Amygdala (tissue), 56 donors: ENCODE results near the gene WWOX.

ENCODE experiments used
- DNase-seq, 56 donors: peaks; one replicate each; lab custom pipeline; 2025; lab: John Stamatoyannopoulos, UW

The WWOX gene

DNA sequence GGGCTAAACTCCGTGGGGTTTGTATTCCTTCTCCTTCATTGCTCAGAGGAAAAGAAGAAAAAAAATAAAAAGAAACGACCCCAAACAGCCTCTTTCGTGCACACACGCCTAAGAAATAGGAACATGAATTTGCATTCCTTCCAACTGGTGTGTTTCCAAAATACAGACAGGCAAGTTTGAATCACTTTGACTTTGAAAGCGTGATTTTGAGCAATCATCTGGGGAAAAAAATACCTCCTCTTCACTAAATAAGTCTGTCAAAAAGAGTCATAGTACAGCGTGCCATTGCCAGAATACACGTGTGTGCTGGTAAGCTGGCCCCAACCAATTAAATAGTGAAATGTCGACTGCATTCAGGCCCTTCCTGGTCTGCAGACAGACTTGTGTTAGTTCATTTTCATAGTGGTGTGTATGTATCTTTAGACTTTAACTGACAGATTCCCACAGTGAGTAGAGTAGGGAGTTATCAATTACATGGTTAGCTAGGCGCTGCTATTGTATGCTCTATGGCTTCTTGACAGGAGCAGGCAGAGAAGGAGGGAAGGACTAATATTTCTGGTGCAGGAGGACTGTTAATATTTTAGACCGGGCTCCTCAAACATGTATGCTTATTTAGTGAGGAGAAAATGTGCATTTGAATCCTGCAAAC is 882.8 kb downstream of the WWOX start:
- no peak for DNase-seq

DNA sequence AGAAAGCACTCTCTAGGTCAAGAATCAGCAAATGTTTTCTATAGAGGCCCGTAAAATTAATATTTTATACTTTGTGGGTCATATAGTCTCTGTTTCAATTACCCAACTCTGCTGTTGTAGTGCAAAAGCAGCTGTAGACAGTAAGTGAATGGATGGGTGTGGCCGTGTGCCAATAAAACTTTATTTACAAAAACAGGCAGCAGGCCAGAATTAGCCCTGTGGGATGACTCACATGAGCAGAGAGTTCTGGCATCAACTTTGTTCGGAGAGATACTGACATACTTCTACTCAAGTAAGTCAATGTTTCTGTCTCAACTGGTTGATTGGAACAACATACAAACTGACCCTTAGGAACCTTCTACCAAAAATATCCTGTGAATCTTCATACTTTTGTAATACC is 884.9 kb downstream of the WWOX start:
- DNase-seq: peak in 1 of 56 donors; percentile 7

DNA sequence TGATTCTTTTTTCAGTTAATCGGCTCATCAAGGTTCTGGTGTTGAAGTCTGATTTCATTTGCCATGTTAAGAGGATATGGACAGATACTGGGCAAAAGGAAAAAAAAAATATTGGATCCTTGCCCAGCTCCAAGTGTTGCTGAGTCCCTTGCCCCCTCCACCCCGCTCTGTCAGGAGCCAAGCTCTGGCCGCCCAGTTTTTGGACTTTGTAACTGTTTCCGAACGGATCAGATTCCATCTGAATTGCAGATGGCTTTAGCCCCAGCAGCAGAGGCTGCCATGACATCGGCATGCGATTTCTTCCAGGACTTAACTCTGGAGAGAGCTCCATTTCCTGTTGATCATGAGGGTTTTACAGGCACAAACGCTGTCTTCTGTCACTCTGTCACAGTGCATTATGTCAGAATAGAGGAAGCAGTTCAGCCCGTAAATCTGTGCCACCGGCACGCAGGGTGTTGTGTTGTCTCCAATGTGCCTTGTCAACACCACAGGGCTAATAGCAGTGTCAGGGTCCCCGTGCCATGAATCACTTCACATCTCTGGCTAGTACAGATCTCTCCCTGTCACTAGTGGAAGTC is 885.5 kb downstream of the WWOX start:
- DNase-seq: peak in 7 of 56 donors; percentile 4 to 49 (median 13)

DNA sequence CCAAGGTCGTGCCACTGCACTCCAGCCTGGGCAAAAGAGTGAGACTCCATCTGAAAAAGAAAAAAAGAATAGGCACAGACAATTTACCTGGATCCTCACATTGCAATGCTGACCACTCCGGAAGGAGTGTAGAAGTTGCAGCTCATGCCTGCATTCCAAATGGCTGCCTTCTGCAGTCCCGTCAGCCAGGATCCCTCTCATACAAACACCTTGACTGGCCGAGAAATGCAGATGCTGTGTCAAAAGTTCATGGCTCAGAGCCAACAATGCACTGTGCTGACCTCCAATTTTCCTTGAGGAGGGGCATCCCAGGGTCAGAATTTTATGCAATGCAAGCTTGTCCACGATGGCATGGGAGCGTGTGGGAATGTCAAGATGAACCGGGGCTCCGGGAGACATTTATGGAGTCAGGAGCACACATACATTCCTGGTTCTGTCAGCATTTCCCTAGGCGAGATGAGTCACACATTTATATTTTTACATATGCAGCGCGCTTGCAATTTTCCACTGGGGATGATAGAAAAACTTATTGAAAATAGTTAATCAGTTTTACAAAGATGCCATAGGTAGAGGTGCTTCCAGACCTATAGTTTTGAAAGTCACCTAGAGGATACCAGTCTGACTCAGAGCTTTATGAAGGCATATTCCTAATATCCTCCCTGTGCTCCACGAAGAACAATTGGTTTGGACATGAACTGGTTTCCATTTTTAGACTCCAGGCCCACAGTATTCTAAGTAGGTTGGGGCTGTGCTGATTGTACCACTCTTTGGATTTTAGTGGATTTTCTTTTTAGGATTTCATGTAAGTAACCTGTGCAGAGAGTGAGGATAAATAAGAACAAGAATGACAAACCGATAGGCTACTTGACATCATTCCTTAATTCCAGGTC is 886.5 kb downstream of the WWOX start:
- DNase-seq: no peak

DNA sequence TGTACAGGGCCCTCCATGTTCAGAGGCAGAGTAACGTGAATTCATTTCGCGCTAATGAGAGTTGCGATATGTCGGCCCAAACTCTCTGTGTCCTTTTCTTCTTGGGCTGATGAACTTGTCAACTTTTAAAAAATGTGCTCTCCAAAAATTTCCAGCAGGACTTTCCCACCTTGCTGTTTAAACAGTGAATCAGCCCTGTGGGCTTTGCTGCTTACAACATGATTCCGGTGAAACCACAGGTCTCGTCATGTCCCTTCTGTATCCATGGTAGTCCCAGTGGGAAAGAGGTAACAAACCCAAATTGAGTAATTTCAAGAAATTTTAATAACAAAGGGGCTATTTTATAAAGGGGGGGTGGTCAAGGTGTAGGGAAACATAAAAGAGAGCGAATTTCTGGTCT is 888.2 kb downstream of the WWOX start:
- no peak for DNase-seq

DNA sequence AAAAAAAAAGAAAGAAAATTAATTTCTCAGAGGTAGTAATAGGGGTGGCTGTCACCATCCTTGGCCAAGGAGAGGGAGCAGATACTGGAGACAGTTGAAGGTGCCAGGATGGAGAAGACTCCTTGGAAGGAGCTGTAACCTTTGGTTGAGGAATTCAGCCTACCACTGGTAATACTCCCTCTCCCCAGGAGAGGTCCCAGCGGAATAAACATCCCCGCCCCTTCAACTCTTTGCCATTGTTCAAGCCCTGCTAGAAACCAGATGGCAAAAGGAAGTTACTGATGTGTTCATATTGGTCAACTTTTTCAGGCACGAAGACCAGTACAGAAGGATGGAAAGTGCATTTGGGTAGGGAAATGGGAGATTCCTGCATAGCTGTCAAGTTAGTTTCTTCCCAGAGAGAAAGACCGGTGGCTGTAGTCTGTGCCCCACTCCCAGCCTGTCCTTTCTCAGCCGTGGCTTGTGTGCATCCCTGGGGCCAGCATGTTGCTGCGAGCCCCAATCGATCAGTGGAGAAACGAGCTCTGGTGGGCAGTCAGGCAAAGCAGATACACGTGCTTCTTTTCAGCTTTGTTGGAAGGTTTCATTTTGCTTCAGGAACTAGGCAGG is 889.0 kb downstream of the WWOX start:
- no peak for DNase-seq

DNA sequence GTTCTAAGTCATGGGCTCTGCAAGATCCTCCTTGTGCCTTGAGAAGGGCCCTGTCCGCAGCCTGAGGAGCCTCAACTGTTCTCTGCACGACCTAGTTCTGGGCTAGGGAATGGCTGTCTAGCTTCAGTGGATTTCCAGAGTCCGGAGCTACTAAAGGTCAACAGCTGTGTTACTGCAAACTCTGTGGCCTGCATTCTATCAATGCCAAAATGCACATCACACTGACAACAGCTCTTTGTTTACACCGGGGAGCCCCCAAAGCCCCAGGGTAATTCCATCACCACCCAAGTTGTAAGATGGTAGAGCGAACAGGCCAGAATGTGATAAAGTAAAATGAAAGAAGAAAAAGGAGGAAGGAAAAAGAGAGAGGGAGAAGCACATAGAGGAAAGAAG is 890.9 kb downstream of the WWOX start:
- DNase-seq: peak in 12 of 56 donors; percentile 4 to 42 (median 16)

DNA sequence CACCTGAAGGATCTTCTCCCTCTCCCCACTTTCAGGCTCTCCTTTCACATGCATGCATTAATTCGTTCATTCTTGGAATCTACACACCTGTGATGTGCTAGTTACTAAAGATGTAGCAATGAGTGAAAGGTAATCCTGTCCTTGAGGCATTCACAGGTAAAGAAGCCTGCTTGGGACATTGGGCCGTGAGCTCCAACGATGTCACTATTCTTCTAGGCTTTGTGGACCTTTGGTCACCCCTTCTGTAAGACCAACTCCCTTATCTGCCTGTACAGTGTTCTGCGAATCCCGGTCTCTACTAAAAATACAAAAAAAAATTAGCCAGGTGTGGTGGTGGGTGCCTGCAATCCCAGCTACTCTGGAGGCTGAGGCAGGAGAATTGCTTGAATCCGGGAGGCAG is 892.5 kb downstream of the WWOX start:
- no peak for DNase-seq

DNA sequence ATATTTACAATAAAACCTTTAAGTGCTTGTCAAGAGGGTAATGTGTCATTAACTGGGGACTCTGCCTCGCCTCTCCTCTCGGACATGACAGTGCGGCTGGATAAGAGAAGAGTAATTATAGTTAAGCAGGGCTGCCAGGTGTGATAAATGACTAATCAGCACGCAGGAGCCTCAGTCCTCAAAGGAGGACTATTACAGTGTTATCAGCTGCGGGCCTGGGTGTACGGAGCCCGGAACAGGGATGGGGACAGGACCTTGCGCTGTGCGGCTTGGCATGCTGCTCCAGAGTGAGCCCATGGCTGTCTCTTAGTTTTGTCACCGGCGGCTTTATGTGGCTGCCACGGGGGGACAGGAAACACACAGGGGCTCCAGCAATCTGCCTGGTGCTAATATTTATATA is 893.9 kb downstream of the WWOX start:
- DNase-seq: no peak

DNA sequence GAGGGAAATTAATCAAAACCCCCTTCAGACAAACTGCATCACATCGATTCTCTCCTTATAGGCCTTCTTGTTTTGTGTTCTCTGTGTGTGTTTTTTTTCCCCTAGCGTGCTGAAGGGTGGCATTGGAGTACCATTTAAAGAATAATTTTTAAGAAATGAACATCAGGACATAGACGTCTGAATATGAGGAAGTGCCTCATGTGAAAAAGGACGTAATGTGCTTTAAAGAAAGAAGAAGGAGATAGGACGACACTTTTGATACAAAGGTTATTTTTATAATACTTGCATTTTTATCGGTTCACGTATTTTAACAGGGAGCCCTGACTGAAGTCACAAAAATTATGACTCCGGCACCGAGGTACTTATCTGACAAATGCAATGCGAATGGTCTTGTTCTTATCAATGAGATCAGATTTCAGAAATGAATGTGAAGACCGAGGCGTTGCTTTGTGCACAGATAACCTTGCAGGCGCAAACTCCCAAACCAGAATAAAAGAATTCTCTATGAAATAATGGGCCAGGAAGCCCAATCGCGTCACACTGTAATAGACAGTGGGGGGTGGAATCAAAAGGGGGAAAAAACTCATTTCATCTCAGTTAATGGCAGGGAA is 894.8 kb downstream of the WWOX start:
- DNase-seq: no peak

DNA sequence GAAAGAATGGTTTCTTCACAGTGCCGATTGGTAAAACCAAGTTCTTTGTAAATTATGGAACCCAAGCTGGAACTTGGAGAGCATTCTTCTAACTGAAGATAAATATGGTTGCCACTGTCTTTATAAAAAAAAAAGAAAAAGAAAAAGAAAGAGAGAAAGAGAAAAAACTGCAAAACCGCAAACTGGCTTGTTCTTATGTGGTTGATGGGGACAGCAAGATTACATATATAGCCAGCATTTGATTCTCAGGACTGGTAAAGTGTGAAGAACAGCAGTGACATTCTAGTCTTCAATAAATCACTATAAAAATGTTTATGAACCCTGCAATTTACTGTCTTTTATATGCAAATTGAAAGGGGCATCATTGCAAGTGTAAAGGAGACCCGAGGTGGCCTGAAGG is 896.0 kb downstream of the WWOX start:
- no peak for DNase-seq

DNA sequence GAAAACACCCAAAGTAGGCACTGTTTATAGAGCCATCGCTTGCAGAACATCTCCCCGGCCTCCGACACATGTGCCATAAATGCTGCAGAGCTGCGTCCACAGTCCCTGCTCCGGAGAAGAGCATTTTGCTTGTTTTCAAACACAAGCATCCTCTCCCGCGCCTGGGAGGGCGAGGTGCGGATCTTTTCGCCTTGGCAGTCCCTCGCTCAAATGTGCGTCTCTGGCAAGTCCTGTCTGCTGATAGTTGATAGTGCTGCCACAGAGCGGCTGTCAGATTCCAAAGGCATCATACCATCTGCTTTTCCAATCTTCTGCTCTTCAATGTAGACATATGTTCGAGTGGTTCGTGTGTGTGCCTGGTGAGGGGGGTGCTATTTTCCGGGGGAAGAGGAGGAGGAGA is 897.3 kb downstream of the WWOX start:
- peak in 13 of 56 donors; percentile 5 to 33 (median 11) for DNase-seq

DNA sequence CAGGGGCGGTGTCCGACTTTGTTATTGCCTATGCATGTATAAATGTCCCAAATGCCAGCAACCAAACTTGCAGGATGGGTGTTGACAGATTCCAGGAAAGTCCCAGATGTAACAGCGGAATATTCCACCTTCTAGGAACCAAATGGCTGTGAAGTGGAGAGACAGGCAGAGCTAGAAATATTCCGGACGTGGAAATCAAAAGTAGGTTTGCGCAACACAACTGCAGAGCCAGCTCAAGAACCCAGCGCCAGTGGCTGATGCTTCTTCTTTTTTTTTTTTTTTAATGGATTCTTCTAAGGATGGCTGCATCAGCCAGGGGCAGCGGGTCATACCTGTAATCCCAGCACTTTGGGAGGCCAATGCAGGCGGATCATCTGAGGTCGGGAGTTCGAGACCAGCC is 899.4 kb downstream of the WWOX start:
- DNase-seq: no peak

DNA sequence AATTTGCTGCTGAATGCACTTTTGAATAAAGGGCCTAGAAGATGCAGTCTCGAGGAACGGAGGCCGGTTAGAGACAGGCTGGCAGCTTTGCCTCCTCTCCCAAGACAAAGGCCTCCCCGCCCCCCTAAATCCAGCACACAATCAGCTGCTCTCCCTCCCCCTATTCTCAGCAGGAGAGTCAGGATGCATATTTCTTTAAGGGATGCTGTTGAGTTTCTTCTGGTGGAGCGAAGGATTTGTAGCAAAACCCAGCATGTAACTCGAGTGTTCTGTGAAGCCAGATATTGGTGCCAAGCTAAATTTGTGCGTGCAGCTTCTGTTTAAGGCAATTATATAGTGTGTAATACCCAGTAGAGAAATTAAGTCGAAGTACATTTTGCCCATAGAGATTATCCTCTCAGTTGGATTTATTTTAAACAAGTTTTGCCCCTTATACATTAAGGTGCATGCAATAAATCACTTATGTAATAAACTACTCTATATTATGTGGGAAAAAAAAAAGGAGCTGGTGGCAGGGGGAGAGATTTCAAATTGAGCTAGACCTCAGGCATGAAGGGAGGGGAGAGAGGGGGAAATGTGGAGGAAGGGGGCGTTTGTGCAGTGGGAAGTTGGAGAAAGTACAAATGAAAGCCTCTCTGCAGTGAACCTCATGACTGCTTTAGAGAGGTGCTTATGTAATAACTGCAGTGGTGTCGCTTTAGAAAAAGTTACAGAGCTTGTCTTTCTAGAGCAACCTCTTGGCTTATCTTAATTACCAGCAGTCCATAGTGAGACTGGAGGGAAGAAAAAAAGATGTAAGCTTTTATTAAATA is 901.9 kb downstream of the WWOX start:
- DNase-seq: peak in 4 of 56 donors; percentile 7 to 29 (median 14)

DNA sequence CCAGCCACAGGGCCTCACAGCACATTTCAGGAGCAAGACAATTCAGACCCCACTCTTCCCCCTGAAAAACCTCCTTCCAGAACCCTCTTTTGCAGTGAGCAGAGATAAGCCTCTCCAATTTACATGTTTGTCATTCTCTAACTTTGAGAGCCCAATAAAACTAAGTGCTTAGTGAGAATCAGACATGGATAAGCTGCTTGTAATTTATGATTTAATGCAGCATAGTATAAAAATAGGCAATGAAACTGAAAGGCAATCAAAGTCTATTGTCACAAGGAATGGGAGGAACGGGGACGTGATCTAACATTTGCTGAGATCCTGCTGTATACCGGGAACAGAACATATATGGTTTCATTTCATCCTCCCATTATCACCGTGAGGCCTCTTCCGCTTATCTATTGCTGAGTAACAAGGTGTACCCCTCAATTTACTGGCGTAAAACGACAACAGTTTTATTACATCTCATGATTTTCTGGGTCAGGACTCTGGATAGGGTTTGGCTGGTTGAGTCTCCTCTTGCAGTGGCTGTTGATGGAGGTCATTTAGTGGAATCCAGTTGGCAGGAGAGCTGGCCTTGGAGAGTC is 903.7 kb downstream of the WWOX start:
- no peak for DNase-seq

DNA sequence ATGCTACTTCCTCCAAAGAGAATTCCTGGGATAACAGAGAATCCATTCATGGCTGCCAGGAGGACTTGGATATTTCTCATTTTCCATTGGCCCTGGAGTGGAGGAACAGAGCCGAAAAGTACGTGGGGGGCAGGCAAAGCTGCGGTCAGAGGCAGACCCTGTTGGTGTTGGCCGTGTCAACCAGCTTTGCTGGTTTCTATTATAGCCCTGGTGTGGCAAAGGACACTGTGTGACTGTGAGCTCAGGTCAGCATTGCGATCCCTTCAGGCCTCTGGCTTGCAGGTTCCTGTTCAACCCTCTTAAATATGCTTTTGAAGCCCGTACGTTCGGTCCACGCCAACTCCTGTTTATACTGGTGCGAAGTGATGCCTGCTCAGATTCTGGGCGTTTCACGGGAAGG is 904.9 kb downstream of the WWOX start:
- DNase-seq: peak in 10 of 56 donors; percentile 6 to 35 (median 22)

DNA sequence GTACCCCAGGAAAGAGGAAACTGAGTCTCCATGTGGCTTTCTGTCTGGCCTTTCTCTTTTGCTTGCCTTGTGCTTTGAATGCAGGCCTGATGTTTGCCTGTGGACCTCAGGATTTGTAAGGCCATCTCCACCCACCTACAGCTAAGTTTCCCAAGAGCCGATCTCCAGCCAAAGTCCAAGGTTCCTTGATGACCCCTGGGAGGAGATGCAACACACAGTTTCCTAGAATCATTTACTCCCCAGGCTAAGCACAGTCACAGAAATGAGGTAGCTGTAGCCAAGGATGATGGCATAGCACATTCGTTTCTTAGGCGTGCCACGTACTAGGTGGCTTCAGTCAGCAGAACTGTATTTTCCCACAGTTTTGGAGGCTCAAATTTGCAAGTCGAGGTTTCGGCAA is 905.6 kb downstream of the WWOX start:
- no peak for DNase-seq

DNA sequence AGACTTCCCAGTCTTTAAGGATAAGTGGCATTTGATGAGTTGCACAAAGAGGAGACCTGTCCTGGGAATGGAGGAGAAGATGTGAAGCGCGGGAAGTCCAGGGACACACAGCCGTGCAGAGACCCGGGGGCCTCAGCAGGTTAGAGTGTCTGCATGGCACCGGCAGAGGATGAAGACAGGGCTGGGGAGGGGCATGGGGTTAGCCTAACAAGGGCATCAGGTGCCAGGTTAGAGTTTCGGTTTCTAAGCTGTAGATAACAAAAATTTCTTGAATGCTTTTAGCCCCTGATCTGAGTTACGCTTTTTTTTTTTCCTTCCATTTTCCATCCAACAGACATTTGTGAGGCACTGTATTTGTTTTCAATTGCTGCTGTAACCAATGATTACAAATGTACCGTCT is 906.8 kb downstream of the WWOX start:
- DNase-seq: no peak

DNA sequence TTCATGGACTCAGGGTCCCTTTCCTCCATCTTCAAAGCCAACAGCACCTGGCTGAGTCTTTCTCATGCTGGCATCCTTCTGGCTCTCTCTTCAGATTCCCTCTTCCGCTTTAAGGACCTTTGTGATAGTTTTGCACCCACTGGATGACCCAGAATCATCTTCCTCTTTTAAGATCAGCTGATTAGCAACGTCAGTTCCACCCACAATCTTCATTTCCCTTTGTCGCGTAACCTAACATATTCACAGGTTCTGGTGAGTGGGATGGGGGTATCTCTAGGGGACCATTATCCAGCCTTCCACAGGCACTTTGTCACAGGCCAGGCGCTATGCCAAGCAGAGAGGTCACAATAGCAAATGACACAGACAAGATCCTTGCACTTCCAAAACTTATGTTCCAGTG is 907.3 kb downstream of the WWOX start:
- DNase-seq: no peak

DNA sequence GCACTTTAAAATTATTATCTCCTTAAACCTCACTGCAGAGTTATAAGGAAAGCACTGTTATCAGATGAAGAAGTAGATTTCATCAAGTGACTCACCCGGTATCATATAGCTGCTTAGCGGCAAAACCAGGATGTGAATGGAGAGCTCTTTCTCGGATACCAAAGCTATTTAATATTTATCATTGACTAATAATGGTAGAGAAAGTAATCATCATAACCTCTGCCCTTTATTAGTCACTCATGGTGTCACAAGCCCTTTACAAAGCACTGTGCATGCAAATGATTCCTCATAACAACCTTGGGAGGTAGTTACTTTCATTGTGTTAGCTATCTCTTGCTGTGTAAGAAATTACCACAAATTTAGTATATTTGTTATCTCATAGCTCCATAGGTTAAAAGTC is 908.2 kb downstream of the WWOX start:
- no peak for DNase-seq
